Stimulated activated CD4-positive, alpha-beta T cell treated with anti-CD3 and anti-CD28 coated beads, Interleukin-4, amount 100 ng/mL, for 48 hours (primary cell): ENCODE measurements around the gene ENC1.

Experiments
- DNase-seq, 2 donors: peaks; one replicate each; pipeline ENCODE4 v3.0.0-alpha.2; 2020; ENCODE audit warnings: low read depth in 2 of 2

ENC1 gene

DNA sequence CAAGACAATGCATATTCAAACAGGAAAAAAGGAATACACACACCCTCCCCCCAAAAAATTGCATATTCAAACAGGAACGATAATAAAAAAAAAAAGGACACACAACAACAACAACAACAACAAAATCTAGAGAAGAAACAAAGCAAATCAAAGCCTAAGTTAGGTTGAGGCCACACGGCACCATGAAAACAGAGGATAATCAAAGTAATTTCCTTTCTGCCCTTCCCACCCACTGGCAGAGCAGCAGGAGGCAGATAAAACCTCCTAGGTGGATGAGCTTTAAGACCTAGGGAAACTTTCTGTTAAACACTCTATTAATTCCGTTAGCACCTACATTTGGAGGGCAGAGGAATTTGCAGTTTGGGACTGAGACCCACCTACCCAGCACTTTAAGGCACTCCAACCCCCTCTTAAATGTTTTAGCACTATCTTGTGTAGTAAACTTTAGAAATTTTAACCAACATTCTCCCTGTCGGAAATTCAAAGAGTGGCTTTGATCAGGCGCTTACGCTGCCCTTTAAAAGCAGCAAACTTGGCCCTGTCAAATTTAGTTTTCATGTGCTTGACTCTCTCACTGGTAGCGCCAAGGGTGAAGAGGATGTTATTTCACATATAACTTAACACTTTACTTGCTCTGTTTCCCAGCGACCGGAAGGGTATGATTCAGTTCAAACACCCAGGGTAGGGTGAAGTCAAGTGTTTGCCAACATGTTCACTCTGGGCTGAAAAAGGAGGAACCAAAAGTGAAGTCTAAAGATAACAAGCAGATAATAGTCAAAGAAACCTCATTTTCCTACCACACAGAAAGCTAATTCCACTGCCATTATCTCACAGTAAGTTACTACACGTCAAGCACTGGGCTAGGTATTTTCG is 9.2 kb downstream of the ENC1 start:
- no peak for DNase-seq

DNA sequence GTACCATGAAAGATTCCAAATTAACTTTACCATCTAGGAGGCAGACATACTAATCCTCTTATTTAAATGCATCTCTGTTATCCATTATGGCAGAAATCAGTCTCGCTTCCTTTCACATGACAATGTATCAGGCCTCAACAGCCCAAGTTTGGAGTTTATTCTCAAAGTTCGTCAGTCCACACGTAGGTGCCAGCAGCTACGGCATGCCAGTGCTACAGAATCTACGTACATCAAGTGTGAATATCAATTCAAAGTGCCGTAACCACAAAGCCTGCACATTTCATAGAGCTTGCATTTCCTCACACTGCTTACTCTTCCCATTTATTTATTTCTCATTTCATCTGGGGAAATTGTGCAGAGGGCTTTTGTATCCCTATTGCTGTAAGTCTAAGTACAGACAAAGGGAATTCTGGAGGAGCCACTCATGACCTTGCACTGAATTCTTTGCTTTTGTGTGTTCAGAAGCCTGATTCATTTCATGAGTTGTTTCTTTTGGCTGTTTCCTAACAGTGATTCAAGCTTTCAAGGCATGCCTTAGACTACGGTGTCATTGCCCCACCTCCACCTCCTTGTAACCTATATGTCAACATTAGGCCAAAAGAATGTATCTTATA is 10.0 kb downstream of the ENC1 start:
- no peak for DNase-seq

DNA sequence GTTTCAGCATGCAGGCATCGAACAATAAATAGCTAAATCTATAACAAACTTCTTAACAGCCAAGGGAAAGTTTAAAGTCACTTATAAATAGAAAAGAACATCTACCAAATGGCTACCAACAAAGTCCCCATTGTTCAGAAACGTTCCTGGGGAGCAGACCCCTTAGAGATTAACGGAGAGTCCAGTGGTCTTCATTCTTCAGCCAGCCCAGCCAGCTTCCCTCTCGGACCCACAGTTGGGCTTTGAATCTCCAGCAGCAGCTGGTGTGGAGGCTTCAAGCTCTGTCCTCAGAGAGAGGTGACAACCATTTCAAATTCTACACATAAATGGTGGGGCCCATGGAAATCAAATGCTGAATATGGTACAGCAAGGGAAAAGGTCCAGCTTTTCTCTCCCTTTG is 11.2 kb downstream of the ENC1 start:
- no peak for DNase-seq

DNA sequence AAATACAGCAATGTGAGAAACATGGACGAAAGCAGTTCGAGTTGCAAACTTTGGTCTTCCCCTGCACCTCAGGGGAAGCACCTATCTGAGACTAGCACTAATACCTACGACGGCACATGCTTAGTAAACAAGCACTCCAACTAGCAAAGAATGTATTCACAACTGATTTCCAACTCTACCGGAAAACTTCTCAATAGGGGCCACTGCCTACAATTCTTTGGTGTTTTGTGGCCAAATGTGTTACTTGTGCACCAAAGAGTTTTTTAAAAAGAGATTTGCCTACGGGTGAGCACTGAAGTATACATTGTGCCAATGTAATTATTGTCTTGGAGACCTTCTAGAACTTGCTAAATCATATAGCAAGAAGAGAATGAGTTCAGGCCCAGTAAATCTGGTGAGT is 12.2 kb downstream of the ENC1 start:
- no peak for DNase-seq

DNA sequence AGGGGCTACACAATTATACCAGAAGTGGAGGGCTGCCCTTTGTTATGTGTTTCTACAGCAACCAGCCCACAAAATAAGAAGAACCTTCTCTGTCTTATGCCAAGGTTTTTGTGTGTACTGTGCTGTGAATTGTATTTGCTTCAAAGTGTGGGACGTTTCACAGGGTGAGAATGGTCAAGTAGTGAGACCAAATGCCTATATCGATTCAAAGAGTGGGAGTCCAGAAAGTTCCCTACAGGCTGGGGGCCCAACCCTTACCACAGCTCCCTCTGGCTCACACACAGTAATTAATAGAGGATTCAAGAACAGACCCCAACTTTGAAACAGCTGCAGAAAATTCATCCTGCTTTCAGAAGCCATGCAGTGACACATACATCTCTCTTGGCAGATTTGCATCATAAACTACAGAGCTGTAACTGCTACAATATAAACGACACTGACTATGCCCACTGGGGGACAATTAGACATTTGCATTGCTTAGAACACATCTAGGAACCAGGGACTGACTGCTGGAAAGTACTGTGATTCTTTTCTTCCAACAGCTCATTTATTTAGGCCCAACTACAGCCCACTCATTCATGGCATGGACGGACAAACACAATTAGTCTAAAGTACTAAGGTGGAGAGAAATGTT is 12.8 kb downstream of the ENC1 start:
- DNase-seq = no peak

DNA sequence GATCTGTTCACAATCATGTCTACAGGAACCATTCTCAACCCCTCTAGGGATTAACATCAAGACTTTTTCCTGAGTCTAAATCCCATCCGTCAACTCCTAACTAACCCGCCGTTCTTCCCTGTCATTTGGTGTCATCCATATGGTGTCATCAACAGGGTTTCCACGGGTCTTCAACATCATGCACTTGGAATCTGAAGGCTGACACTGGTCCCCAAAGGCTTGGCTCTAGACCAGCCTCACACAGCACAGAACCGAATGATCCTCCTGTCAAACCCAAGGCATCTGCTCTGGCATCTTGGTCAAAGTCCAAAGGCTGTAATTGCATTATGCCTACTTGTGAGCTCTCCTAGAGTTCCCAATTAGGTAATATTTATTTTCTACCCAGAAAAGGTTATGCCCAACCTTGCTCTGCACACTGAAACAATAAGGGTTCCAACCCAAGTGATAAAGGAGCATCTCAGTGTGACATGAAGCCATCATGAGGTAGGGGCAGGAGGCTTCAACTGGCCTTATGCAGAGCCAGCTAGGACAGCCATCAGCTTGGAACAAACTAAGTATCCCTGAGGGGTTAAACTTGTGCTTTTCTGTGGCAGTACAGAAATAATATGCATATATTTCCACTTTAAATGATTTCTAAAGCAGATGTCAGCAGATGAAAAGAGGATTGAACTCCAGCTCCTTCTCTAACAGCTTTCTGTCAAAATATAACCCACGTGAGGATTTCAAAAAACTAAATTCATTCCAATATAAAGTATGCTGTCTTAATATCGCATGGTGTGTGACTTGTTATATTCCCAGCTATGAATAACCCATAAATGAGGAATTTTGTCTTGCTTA is 13.9 kb downstream of the ENC1 start:
- DNase-seq = no peak

DNA sequence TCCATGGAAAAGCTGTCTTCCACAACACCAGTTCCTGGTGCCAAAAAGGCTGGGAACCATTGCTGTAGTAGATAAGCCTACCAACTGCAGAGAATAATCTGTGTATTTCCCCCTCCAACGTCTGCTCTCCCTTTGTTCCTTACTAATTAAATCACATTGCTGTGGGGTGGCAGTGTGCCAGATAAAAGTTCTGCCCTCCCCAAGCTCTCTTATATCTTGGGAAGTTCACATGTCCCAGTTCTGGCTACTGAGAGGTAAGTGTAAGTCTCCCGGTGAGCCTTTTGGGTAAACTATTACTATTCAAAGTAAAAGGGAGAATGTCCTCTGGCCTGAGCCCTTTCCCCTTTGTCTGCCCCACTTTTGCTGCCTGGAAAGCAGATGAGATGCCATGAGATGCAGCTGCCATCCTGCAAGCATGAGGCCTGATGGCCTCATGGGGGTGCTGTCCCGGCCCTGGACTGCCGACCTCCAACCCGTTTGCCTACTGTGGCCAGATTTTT is 14.7 kb downstream of the ENC1 start:
- DNase-seq = no peak

DNA sequence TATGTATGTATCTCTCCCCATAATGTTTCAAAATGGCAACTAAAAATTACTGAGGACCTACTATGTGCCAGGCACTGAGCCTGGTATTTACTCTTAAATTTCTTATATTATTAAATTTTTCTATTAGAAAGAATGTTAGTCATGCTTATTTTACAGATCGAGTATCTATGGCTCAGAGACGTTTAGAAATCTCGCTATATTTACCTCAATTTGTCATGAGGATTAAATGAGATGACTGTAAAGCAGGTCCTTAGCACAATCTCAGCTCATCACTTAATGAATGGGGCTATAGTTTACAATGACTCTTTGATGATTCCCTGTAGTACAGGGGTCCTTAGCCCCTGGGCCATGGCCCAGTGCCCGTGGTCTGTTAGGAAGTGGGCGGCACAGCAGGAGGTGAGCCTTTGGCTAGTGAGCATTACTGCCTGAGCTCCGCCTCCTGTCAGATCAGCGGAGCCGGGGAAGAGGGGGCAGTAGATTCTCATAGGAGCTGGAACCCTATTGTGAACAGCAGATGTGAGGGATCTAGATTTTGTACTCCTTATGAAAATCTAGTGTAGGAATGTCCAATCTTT is 15.5 kb downstream of the ENC1 start:
- DNase-seq = no peak

DNA sequence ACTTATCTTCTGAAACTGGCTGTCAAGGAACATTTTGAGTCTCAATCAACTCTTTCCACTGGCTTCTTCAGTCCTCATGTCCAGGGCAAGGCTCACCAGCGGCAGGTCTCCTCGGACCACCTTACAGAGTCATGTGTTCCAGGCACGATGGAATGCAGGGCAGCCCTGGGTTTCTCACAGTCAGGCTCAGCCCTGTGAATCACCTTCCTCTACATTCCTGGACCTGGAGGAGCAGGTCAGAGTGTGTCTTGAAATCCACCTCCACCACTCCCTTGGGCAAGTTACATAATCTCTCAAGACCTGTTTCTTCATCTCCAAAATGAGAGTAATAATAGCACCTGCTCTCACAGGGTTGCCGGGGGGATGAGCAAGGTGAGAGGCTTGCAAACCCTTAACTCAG is 16.0 kb downstream of the ENC1 start:
- no peak for DNase-seq

DNA sequence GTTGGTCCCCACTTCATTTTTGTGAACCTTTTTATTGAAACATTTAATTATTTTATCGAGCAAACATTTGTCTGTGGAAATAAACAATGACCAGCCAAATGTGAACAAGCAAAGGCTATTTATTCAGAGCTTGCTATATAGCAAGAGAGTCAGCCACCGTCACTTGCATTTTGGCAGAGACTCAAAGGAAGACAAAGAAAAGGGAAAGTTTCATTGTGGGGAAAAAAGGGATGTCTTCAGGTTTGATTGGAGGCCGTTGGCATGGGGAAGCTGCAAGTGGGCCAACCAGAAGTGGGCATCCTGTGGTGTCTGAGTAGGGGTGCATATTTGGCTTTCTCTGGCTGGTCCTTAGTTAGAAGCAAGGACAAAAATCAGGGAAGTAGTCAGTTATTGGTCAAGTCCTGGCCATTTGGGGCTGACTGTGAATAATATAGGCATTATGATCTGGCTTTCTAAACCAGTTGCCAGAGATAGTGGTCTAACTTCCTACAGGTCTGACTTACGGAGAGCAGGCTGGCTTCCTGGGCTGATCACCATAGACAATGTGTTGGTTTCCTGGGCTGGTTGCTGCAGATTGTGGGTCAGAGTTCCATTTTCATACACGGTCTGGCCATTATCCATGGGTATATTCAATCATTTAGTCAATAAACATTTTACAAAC is 16.6 kb downstream of the ENC1 start:
- DNase-seq = no peak

DNA sequence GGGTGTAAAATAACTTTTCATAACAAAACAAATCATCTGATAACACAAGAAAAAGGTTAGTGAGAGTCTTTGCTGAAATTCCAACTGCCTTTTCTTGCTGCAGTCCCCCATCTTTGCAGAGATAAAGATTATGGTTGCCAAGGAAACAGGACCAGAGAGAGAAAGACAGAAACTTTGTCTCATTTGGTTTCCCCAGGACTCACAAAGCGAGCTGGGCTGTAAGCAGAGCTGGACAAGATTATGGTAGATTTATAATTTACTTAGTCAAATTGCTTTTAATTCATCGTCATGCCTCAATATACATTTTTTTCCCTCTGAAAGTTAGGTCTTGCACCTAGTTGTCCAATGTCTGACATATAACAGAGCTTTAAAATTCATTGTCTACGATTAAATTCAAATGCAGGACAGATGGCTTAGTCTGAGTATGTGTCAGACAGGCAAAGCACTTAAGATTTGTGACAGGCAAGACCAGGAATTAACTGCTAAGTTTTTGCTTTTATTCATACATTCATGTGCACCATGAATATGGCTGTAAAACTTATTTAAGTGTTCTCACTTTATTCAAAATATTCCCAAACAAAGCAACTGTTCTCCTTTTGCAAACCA is 17.4 kb downstream of the ENC1 start:
- no peak for DNase-seq

DNA sequence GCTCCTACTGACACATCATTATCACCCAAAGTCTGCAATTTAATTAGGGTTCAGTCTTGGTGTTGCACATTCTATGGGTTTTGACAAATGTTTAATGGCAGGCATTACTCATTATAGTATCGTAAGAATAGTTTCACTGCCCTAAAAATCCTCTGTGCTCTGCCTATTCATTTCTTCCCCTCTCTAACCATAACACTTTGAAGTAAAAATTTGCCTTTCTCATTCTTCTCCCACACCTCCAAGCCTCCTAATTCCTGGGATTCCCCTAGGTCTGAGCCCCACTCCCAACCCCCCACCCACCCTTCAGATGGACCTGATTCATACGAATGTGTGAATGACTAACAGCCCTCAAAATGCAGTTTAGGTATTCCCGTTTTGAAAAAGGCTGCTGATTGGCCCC is 18.4 kb downstream of the ENC1 start:
- peak in 1 of 2 donors; percentile 31 for DNase-seq

DNA sequence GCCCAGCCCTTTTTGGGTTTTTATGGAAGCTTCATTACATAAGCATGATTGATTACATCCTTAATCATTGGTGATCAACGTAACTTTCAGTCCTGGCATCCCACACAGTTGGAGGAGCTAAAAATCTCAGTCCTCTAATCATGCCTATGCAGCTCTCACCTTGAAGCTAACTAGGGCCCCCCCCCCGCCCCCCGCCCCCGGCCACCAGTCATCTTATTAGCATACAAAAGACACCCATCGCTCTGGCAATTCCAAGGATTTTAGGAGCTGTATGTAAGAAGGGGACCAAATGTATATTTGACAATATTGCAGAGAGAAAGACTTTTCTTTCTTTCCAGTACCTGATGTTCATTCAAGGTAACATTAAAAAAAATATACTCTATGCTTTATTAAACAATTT is 19.0 kb downstream of the ENC1 start:
- no peak for DNase-seq

DNA sequence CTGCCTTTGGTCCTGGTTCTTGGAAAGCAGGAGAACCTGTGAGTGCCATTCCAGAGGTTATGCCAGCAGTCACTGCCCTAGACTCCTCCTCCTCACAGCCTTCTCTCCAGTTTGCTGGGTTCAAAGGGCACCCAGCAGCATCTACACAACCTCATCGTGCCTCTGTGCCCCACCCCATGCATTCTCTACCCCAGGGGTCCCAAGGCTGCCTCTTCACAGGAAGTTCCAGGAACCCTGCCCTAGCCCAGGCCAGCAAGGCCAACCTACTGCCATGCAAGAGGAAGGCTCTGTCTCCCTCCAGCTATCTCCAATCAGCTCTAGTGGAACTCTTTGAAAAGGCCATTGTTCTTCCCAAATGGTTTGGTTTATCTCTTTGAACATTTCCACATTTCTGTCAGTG is 21.2 kb downstream of the ENC1 start:
- DNase-seq = no peak

DNA sequence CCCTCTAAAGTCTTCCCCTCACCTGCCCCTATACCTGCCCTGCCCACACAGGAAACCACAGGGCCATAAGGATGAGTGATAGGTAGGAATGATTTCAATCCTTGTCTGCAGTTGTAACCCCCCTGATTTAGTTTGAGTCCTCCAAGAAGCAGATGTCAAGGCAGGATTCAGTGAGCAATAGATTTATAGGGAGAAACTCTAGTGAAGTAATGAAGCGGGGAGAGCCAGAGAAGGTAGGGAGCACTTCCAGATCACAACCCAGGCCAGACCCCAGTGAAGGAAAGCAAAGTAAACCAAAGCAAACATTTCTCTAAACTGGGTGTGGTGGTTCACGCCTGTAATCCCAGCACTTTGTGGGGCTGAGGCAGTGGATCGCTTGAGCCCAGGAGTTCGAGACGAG is 22.4 kb downstream of the ENC1 start:
- DNase-seq = no peak

DNA sequence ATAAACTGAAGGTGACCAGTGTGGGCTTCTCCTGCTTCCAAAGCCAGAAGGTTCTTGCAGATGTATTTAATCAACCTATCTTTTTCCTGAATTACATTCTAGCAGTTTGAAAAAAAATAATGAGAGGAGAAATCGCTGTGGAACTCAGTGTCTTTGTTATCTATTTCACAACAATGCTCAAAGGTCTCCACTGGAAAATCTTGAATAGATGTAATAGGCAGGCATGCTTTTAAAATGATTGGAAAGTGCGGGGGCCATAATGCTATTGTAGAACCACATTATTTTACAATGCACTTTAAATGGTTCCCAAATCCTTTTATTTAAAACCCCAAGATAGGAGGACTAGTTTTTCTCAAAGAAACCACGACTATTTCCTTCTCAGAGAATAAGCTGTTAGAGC is 23.3 kb downstream of the ENC1 start:
- DNase-seq = no peak

DNA sequence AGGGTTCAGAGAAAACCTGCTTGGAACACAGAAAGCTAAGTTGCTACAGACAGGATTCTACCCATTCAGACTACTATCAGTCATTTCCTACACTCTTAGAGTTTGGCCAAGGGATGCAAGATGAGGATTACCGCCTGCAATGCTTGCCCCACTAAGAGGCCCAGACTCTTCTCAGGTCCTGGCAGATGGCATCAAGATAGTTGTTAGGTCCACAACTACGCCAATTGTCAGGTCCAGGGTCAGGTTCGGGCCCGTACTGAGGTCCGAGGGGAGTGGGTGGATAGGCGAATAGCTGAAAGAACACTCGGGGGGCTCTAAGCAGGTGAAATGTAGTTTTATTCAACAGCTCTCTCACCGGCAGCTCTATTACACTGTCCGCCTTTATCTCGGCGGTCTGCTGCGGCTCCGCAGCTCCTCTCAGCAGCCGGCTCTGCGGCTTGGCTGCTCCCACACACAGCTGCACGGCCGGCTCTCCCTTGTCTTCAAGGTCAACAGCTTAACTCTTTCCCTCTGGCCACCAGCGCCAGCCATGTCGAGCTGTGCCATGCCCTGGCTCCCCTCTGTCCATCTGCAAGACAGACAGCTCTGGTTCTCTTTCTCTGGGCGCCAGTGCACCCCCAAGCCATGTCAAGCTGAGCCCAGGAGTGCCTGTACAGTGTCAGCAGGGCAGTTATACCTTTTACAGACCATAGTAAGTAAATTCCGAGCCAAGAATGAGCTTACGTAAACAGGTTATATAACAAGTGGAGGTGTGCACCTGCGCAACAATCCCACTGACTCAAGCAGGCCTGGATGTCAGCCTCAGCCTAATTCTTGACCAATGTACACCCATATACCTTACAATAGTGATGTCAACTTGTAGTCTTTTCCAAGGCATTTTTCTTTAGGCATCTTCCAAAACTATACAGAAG is 24.0 kb downstream of the ENC1 start:
- no peak for DNase-seq

DNA sequence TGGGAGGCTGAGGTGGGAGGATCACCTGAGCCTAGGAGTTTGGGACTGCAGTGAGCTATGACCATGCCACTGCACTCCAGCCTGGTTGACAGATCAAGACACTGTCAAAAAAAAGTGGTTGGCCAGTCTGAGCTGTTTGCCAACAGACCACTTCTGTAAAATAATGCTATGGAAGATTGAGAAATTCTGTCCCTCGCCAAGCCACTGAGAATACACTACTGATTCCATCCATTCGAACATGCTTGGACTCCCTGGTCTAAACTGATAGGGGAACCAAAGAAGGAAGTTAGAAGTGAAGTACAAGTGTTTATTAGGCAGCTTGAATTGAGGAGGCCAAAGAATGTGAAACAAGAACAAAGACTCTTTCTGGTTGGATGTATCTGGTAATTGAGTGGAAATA is 27.2 kb downstream of the ENC1 start:
- no peak for DNase-seq

DNA sequence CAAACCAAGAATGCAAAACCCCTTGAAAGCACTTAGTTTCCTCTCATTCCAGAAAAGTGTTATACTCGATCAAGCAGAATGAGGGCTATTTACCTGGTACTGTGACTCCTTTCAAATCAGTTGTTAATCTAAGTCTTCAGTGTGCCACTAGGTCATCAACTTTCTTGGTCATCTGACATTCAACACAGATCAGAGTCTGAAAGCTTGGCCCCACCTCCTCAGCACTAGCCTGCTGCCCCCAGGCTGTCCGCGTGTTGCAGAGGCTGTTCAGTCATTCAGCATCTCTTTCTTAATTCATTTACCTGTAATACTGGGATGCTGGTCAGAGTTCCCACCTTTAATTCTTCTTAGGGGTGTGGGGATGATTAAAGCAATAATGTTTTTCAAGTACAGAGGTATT is 28.5 kb downstream of the ENC1 start:
- no peak for DNase-seq
